Measurements from ENCODE around the gene PAX8.
A peak's percentile ranks its signal among the peaks of the same experiment; 100 is the strongest.

PAX8 gene

DNA sequence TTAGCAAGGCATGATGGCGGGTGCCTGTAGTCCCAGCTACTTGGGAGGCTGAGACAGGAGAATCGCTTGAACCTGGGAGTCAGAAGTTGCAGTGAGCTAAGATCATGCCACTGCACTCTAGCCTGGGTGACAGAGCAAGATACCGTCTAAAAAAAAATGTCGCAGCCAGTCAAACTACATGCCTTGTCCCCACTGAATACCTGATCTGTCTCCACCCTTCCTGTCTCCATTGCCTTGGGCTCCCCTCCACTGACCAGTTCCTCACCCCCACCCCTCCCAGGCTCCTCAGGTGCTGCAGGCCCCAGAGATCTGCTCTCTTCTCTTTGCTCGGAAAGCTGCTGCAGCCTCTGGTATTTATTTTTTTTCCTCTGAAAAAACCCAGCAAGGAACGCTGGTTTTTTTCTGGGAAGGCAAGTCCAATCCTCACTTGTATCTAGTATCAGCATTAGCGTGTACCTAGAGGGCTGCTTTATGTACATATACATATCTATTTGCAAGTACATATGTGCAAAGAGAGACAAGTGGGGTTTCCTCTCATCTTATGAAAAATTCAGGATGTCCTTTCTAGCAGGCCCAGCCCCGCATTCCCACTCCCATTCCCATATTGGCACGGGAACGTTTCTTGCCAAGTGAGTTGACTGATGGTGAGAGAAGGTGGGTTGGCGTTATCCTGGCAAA is 100.5 kb downstream of the PAX8 start:
- peak overlapping the region; percentile 76 to 82 for H3K4me3 Mint-ChIP-seq
- no peaks in the 10 kb centered on the region for H3K9me3 Mint-ChIP-seq
- H3K4me1 Mint-ChIP-seq (ENCODE audit: low read depth in 2 of 2) = peaks cover 73 to 76% of the 10 kb centered on the region in 2 donors
- H3K36me3 Mint-ChIP-seq (ENCODE audit: insufficient read depth) = peaks cover 40% of the 10 kb centered on the region
- no peak for ATAC-seq (replicated peaks)
- H3K27me3 Mint-ChIP-seq = no peaks in the 10 kb centered on the region
- DNase-seq = no peak
- H3K27ac Mint-ChIP-seq = peak overlapping the region; percentile 53 to 91

DNA sequence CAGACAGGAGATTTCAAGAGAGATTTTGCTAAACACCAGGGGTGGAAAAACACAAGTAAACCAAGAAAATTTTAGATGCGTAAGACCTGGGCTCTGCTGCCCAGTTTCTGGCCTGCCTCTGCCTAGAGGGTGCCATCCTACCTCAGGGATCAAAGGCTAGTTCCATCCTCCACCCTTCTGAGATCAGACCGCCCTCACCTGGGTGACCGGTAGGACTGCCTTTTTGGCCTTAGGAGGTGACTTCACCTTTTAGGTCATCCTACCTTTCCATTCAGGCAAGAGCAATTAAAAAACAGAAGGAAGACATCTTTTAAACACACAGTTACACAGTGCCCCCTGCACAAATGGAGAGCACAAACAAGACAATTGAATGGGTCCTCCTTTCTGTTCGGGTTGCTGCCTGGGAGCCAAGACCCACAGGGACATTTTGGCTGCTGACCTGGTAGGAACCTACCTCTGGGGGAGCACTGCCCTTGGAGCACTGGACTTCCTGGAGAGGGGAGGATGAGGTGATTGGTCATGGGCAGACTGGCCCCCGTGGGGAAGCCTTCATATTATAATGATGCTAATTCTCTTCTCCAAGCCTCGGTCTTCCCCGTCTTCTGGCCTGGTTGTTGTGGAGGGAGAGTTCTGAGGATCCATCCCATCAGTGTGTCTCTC is 101.9 kb downstream of the PAX8 start:
- Mint-ChIP-seq H3K27me3 (no peaks in the 10 kb centered on the region), H3K9me3 (no peaks in the 10 kb centered on the region), H3K4me1 (ENCODE audit: low read depth in 2 of 2) (peaks cover 72% of the 10 kb centered on the region in 2 donors), H3K27ac (peak overlapping the region; percentile 91), H3K4me3 (peak overlapping the region; percentile 76 to 82), H3K36me3 (ENCODE audit: insufficient read depth) (peaks cover 40% of the 10 kb centered on the region)
- no peak for DNase-seq
- no peak for ATAC-seq (replicated peaks)

DNA sequence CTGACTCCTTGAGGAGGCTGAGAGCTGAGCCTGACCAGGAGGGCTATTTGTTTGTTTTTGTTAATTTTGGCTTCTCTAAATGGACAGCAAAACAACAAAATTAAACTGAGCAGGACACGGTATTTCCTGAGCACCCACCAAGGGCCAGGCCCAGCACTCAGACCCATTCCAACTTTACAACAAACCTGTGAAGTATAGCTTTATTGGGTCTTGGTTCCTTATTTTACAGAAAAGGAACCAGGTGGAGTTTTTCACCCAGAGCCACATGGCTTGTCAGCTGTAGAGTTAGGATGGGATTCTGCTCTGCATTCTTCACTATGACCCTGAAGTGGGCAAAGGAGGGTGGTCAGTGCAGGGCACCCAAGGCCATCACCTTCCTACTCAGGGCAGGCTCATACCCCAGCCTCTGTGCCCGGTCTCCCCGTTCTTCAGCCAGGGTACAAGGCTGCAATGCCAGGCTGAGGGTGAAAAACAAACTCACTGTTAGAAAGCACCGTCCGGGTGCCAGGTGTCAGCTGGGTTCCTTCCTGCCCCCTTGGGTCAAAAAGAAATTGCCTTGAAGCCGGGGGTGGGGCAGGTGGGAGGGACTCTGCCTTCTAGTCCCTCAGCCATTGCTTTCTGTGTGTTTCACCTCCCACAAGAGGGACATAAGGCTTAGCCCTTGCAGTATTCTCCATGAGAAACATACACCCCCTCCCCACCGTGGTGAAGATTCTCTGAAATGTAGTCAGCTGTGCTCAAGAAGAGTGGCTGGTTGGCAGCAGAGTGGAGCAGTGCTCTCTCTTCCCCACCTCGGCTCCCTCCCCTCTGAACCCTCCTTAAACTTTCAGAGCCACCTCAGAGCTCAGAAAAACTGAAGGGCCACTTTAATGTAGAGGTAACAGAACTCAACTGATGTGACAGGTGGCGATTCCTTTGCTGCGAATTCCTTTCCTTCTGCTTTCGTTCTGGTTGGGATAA is 102.7 kb downstream of the PAX8 start:
- Mint-ChIP-seq H3K4me1 (ENCODE audit: low read depth in 2 of 2) (peaks cover 70 to 72% of the 10 kb centered on the region in 2 donors), H3K27ac (peak overlapping the region; percentile 91 to 92), H3K9me3 (no peaks in the 10 kb centered on the region), H3K36me3 (ENCODE audit: insufficient read depth) (peaks cover 40% of the 10 kb centered on the region), H3K27me3 (no peaks in the 10 kb centered on the region), H3K4me3 (peak overlapping the region; percentile 76 to 82)
- peak; percentile 6 for ATAC-seq (replicated peaks)
- peak in 1 of 3 experiments; percentile 25 for DNase-seq

- peak; percentile 64 to 70 (median 66) for DNase-seq
- peaks cover 40% of the 10 kb centered on the region for H3K36me3 Mint-ChIP-seq (ENCODE audit: insufficient read depth)
- H3K4me3 Mint-ChIP-seq = peak overlapping the region; percentile 76 to 82
- no peaks in the 10 kb centered on the region for H3K9me3 Mint-ChIP-seq
- peaks cover 63 to 65% of the 10 kb centered on the region in 2 donors for H3K4me1 Mint-ChIP-seq (ENCODE audit: low read depth in 2 of 2)
- no peaks in the 10 kb centered on the region for H3K27me3 Mint-ChIP-seq
- peak overlapping the region; percentile 91 to 92 for H3K27ac Mint-ChIP-seq
- peak; percentile 69 for ATAC-seq (replicated peaks)
Observed at GRCh38 chr2:113175042-113175628, 103.6 kb downstream of the PAX8 start.

- H3K9me3 Mint-ChIP-seq = no peaks in the 10 kb centered on the region
- no peak for ATAC-seq (replicated peaks)
- peak overlapping the region; percentile 76 to 82 for H3K4me3 Mint-ChIP-seq
- peaks cover 40% of the 10 kb centered on the region for H3K36me3 Mint-ChIP-seq (ENCODE audit: insufficient read depth)
- H3K27me3 Mint-ChIP-seq = no peaks in the 10 kb centered on the region
- peaks cover 60 to 65% of the 10 kb centered on the region in 2 donors for H3K4me1 Mint-ChIP-seq (ENCODE audit: low read depth in 2 of 2)
- peak overlapping the region; percentile 91 to 94 for H3K27ac Mint-ChIP-seq
- DNase-seq = no peak
Observed at GRCh38 chr2:113174376-113174750, 104.4 kb downstream of the PAX8 start.

- Mint-ChIP-seq H3K4me3 (peak within 1 kb of the TSS; percentile 76 to 82), H3K27me3 (no peaks in the 10 kb centered on the region), H3K4me1 (ENCODE audit: low read depth in 2 of 2) (peaks cover 60 to 65% of the 10 kb centered on the region in 2 donors), H3K9me3 (no peaks in the 10 kb centered on the region), H3K36me3 (ENCODE audit: insufficient read depth) (peaks cover 37% of the 10 kb centered on the region), H3K27ac (peak within 1 kb of the TSS; percentile 91 to 94)
- ATAC-seq (replicated peaks) = peak; percentile 82
- DNase-seq = peak; percentile 80 to 82 (median 82)
Observed at GRCh38 chr2:113173542-113174375, 105.0 kb downstream of the PAX8 start, which contains the start of gene PSD4. PSD4 (plus strand) TSS chr2:113173971; CDS start chr2:113182457, 8,486 bp downstream.

DNA sequence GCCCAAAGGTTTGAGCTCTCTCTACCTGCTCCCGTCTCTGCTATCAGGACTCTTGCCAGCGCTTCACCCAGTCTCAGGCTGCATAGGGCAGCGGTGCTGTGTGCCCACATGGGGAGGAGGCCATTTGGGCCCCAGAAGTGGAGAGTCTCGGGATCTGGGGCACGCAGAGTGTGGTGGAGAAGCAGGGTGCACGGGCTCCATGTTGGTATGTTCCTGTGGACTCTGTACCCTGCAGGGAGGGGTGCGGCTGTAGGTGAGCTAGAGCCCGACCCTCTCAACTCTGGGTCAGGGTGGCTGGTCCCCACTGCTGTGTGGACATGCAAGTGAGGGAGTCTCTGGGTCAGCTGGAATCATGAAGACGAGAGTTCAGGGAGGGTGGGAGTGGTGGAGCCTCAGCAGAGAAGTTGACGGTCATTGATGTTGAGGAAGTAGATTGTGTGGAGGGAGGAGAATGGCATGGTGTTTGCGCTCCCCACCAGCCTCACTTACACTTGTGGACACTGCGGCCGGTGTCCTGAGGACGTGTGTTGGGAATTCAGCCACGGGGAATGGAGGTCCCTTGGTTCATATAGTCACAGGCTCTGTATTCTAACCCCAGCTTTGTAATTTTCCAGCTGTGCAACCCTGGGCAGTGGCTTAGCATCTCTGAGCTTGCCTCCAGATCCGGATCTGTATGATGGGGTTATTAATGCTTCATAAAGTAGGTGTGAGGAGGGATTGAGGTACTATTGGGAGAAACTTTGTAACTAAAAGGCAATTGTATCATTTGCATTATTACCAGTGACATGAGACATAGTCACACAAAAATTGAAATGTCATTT is 105.8 kb downstream of the PAX8 start:
- Mint-ChIP-seq H3K36me3 (ENCODE audit: insufficient read depth) (peaks cover 29% of the 10 kb centered on the region), H3K4me1 (ENCODE audit: low read depth in 2 of 2) (peaks cover 60 to 65% of the 10 kb centered on the region in 2 donors), H3K4me3 (peak overlapping the region; percentile 76 to 82), H3K27ac (peak overlapping the region; percentile 91 to 94), H3K9me3 (no peaks in the 10 kb centered on the region), H3K27me3 (no peaks in the 10 kb centered on the region)
- no peak for DNase-seq
- no peak for ATAC-seq (replicated peaks)

GRCh38 chr2:113171334-113172075 is 107.2 kb downstream of the PAX8 start:
- H3K36me3 Mint-ChIP-seq (ENCODE audit: insufficient read depth) = peaks cover 25% of the 10 kb centered on the region
- H3K4me1 Mint-ChIP-seq (ENCODE audit: low read depth in 2 of 2) = peaks cover 63% of the 10 kb centered on the region in 2 donors
- peak overlapping the region; percentile 46 to 59 for H3K4me3 Mint-ChIP-seq
- no peak for DNase-seq
- no peaks in the 10 kb centered on the region for H3K27me3 Mint-ChIP-seq
- H3K9me3 Mint-ChIP-seq = no peaks in the 10 kb centered on the region
- ATAC-seq (replicated peaks) = no peak
- peak overlapping the region; percentile 51 to 79 for H3K27ac Mint-ChIP-seq

DNA sequence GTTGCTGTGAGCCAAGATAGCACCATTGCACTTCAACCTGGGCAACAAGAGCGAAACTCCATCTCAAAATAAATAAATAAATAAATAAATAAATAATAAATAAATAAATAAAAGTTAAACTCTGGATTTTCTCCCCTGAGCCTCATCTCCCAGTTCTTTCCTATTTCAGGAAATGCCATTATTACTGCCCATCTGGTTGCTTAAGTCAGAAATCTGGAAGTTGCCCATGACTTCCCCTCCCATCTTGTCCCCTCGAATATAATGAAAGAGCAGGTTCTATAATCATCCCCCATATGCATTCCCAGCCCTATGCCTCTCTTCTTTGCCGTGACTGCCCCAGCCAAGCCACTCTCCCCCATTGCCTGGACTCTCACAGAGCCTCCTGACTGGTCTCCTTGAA is 109.1 kb downstream of the PAX8 start:
- no peaks in the 10 kb centered on the region for H3K27me3 Mint-ChIP-seq

DNA sequence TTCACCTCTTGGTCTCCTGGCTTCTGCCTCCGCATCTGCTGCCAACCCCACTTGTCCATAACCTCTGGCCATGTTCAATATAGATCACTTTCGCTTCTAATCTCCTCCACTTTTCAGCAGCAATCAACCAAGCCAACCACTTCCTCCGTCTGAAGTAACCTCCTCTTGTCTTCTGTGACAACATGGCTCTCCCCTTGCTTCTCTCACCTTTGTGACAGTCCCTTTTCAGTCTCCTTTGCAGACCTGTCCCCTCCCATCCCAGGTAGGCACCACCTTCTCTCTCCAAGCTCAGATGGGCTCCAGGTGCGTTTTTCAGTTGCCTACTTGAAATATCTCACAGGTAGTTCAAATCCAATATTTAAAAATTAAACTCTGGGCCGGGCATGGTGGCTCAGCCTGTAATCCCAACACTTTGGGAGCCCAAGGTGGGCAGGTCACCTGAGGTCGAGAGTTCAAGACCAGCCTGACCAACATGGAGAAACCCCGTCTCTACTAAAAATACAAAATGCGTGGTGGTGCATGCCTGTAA is 109.7 kb downstream of the PAX8 start:
- peak; percentile 54 for ATAC-seq (replicated peaks)
- H3K36me3 Mint-ChIP-seq (ENCODE audit: insufficient read depth) = peaks cover 8% of the 10 kb centered on the region
- H3K9me3 Mint-ChIP-seq = no peaks in the 10 kb centered on the region
- peak overlapping the region; percentile 80 to 95 for H3K27ac Mint-ChIP-seq
- DNase-seq = peak in 2 of 3 experiments; percentile 31 to 40
- no peaks in the 10 kb centered on the region for H3K27me3 Mint-ChIP-seq
- H3K4me3 Mint-ChIP-seq = peak overlapping the region; percentile 65
- peaks cover 60 to 63% of the 10 kb centered on the region in 2 donors for H3K4me1 Mint-ChIP-seq (ENCODE audit: low read depth in 2 of 2)

More for the DNA sequence above, 109.1 kb downstream of the PAX8 start:
- Mint-ChIP-seq H3K27ac (peak overlapping the region; percentile 75 to 95), H3K4me1 (ENCODE audit: low read depth in 2 of 2) (peaks cover 58 to 59% of the 10 kb centered on the region in 2 donors), H3K4me3 (peak overlapping the region; percentile 41 to 58), H3K36me3 (ENCODE audit: insufficient read depth) (peaks cover 13% of the 10 kb centered on the region), H3K9me3 (no peaks in the 10 kb centered on the region)
- no peak for DNase-seq
- ATAC-seq (replicated peaks) = no peak

DNA sequence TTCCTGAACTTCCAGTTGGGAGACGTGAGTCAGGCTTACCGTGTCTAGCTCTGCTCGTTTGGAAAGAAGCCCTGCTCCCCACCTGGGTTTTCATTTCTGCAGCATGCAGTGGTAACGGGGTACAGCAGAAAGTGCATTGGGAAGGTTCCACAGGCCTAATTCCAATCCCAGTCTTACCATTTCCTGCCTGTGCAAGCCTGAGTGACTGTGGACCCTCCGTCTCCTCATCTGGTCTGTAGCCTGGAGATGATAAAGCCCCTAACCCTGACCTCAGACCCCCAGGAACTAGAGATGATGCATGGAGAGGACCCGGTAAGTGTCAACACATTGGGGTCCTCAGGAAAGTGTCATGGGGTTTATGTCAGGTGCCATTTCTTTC is 110.8 kb downstream of the PAX8 start:
- ATAC-seq (replicated peaks) (no peak), DNase-seq (no peak)
- Mint-ChIP-seq H3K27ac (peak overlapping the region; percentile 80 to 95), H3K4me3 (peak overlapping the region; percentile 65), H3K4me1 (ENCODE audit: low read depth in 2 of 2) (peaks cover 50 to 57% of the 10 kb centered on the region in 2 donors), H3K27me3 (no peaks in the 10 kb centered on the region), H3K36me3 (ENCODE audit: insufficient read depth) (no peaks in the 10 kb centered on the region), H3K9me3 (no peaks in the 10 kb centered on the region)
